Keratinocyte (primary cell): Measurements from ENCODE around the gene SOAT1. TPM values are rescaled to one million over a fixed set of nuclear protein-coding genes. Genes with fewer than 3 reads are reported as not detected.

ENCODE experiments used
- DNase-seq: peaks from one replicate; pipeline ENCODE4 v3.0.0-alpha.2; 2011; ENCODE audit warnings: low read depth, missing footprints, low spot score
- FAIRE-seq: peaks from 2 replicates; lab custom pipeline; 2011; peaks lifted over from hg19 to GRCh38; lab: Jason Lieb, UNC
- H2AFZ ChIP-seq: 2 replicates; pipeline ENCODE4 v1.6.0; 2012; ENCODE audit warnings: low read length, control low read depth, inconsistent platforms; ENCODE audit not compliant: control insufficient read depth
- H3K27ac ChIP-seq: 2 replicates; pipeline ENCODE4 v1.5.1; 2011; ENCODE audit warnings: low read length; ENCODE audit not compliant: control insufficient read depth, insufficient read depth
- H3K27me3 ChIP-seq: 3 replicates; pipeline ENCODE4 v1.6.0; 2011; ENCODE audit warnings: low read length; ENCODE audit not compliant: control insufficient read depth, insufficient read depth; ENCODE audit errors: extremely low read depth
- H3K36me3 ChIP-seq, 2 experiments: 2 replicates in 1 of 2; 3 replicates in 1 of 2; pipeline ENCODE4 v1.5.1; 2011; ENCODE audit warnings: low read length in 2 of 2, mild to moderate bottlenecking in 1 of 2; ENCODE audit not compliant: control insufficient read depth in 2 of 2, insufficient read depth in 2 of 2; ENCODE audit errors: extremely low read depth in 1 of 2
- H3K4me1 ChIP-seq: 3 replicates; pipeline ENCODE4 v1.5.1; 2011; ENCODE audit warnings: low read length; ENCODE audit not compliant: control insufficient read depth, insufficient read depth; ENCODE audit errors: extremely low read depth
- H3K4me2 ChIP-seq: 3 replicates; pipeline ENCODE4 v1.6.0; 2011; ENCODE audit warnings: low read depth, low read length; ENCODE audit not compliant: control insufficient read depth, insufficient read depth; ENCODE audit errors: extremely low read depth
- H3K4me3 ChIP-seq, 3 experiments: fragments of 200-600 bp in 1 of 3; sonication (generic) in 1 of 3; 2 replicates in 2 of 3; 3 replicates in 1 of 3; pipeline ENCODE4 v1.5.1; 2011 to 2016; ENCODE audit warnings: low read length in 3 of 3, mild to moderate bottlenecking in 3 of 3, control low read depth in 2 of 3, inconsistent platforms in 1 of 3, low read depth in 1 of 3, mixed read lengths in 1 of 3, mixed run types in 1 of 3, moderate library complexity in 1 of 3; ENCODE audit not compliant: control insufficient read depth in 2 of 3, insufficient read depth in 2 of 3; ENCODE audit errors: extremely low read depth in 1 of 3
- H3K79me2 ChIP-seq: 2 replicates; pipeline ENCODE4 v1.6.0; 2012; ENCODE audit warnings: low read length; ENCODE audit not compliant: control insufficient read depth, insufficient read depth
- H3K9ac ChIP-seq: 3 replicates; pipeline ENCODE4 v1.6.0; 2011; ENCODE audit warnings: low read length; ENCODE audit not compliant: control insufficient read depth, insufficient read depth; ENCODE audit errors: extremely low read depth
- H3K9me1 ChIP-seq: 3 replicates; pipeline ENCODE4 v1.6.0; 2011; ENCODE audit warnings: low read length; ENCODE audit not compliant: control insufficient read depth, insufficient read depth; ENCODE audit errors: extremely low read depth
- H3K9me3 ChIP-seq: 2 replicates; pipeline ENCODE4 v1.5.1; 2012; ENCODE audit warnings: low read depth, low read length; ENCODE audit not compliant: control insufficient read depth
- H4K20me1 ChIP-seq: 3 replicates; pipeline ENCODE4 v1.6.0; 2011; ENCODE audit warnings: low read length; ENCODE audit not compliant: control insufficient read depth, insufficient read depth; ENCODE audit errors: extremely low read depth
- EZH2 ChIP-seq: IDR thresholded peaks from one replicate; pipeline ENCODE4 v1.6.1; 2012; ENCODE audit warnings: inconsistent platforms, mild to moderate bottlenecking, low read length, moderate library complexity
- dilution Hi-C: fragments of 300-500 bp; cut with MboI; formaldehyde crosslinking; loops from one replicate; pipeline ENCODE4 v1.7.0; 2020; ENCODE audit warnings: low sequenced_read_pairs; ENCODE audit not compliant: extremely low pct_ligation_motif_present
- polyA plus RNA-seq, 5 experiments: library from polyadenylated mRNA; depleted of rRNA in 3 of 5; stranded (reverse) in 3 of 5; stranded (forward) in 1 of 5; unstranded in 1 of 5; fragments of >200 nt; gene quantifications; 1 replicate in 1 of 5; 2 replicates in 3 of 5; 3 replicates in 1 of 5; pipeline versions ENCODE4 v1.2.1 to v1.2.3, GENCODE V29; 2011 to 2012; ENCODE audit warnings: missing spikeins in 2 of 5, low read depth in 1 of 5, low replicate concordance in 1 of 5
- TF ChIP-seq, protein P1 (sequence below), 3 experiments: IDR thresholded peaks in 1 of 3; conservative IDR thresholded peaks in 1 of 3; optimal IDR thresholded peaks in 1 of 3; 2 replicates in 2 of 3; 3 replicates in 1 of 3; pipeline versions ENCODE3 to v1.5.1; 2011; ENCODE audit warnings: low read length in 3 of 3, mild to moderate bottlenecking in 3 of 3, moderate library complexity in 2 of 3, control low read depth in 1 of 3, inconsistent platforms in 1 of 3; ENCODE audit not compliant: insufficient read depth in 2 of 3; ENCODE audit errors: extremely low read depth in 1 of 3

Gene SOAT1
- polyA plus RNA-seq, 1 donor (not counting 4 experiments of a cell fraction or from before 2014, with no cell fraction given), result 62.9 TPM

DNA sequence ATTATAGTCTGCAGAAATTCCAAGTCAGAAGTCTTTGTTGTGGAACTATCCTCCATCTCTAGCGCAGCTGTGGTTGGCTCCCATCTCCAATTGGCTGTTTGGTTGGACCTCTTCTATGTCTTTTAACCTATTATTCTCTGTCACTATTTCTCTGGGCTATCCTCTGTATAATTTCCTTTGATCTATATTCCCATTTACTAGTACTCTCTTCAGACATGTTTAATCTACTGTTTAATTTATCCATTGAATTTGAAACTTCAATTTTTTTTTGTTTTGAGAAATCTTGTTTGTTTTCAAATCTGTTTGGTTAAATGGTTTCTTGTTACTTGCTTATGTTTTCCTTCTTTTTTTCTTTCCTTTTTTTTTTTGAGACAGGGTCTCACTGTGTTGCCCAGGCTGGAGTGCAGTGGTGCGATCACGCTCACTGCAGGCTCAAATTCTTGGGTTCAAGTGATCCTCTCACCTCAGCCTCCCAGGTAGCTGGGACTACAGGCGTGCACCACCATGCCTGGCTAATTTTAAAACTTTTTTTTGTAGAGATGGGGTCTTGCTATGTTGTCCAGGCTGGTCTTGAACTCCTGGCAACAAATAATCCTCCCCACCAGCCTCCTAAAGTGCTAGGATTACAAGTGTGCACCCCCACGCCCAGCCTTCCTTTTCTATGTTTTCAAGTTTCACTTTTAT lies 28.1 kb downstream of the SOAT1 start:
- Histone ChIP-seq H3K36me3 (peaks cover 0 to 2% of the 10 kb centered on the region in 2 experiments), H3K27ac (no peak overlapping the region), H3K4me3 (no peak overlapping the region), H3K9me3 (no peaks in the 10 kb centered on the region), H3K4me1 (no peaks in the 10 kb centered on the region), H3K79me2 (peaks cover 41% of the 10 kb centered on the region), H4K20me1 (no peaks in the 10 kb centered on the region), H3K9me1 (no peaks in the 10 kb centered on the region), H2AFZ (no peak overlapping the region), H3K9ac (no peak overlapping the region), H3K27me3 (no peaks in the 10 kb centered on the region), H3K4me2 (no peak overlapping the region)
- FAIRE-seq (no peak), DNase-seq (no peak)
- dilution Hi-C loops, result no loop called here
- TF ChIP-seq, protein P1, sequence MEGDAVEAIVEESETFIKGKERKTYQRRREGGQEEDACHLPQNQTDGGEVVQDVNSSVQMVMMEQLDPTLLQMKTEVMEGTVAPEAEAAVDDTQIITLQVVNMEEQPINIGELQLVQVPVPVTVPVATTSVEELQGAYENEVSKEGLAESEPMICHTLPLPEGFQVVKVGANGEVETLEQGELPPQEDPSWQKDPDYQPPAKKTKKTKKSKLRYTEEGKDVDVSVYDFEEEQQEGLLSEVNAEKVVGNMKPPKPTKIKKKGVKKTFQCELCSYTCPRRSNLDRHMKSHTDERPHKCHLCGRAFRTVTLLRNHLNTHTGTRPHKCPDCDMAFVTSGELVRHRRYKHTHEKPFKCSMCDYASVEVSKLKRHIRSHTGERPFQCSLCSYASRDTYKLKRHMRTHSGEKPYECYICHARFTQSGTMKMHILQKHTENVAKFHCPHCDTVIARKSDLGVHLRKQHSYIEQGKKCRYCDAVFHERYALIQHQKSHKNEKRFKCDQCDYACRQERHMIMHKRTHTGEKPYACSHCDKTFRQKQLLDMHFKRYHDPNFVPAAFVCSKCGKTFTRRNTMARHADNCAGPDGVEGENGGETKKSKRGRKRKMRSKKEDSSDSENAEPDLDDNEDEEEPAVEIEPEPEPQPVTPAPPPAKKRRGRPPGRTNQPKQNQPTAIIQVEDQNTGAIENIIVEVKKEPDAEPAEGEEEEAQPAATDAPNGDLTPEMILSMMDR (optimal IDR thresholded peaks at IDR 0.05 in 1 of 3, IDR thresholded peaks at IDR 0.05 in 1 of 3, conservative IDR thresholded peaks at IDR 0.05 in 1 of 3; ENCODE audit: extremely low read depth in 1 of 3, insufficient read depth in 2 of 3, low read length in 3 of 3), result no peak
- no peak for TF ChIP-seq EZH2

DNA sequence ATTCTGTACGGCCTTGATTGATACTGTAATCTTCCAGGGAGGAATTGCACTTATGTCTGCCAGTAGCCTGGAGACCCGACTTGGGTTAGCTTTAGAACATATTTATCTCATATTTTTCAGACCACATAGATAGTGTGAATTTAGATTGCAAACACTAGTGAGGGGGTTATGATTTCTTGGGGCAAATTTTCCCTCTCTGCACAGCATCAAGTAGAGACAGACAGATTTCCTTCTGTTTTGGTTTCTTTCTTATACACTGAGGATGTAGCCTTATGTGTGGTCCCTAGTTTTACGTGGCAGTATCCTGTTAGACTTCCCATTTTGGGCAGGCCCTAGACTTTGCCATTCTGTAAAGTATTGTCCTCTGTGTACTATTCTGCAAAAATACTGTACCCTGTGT lies 29.0 kb downstream of the SOAT1 start:
- H3K27ac ChIP-seq, result no peak overlapping the region
- FAIRE-seq, result no peak
- no peak for TF ChIP-seq EZH2
- TF ChIP-seq, protein P1 (optimal IDR thresholded peaks at IDR 0.05 in 1 of 3, IDR thresholded peaks at IDR 0.05 in 1 of 3, conservative IDR thresholded peaks at IDR 0.05 in 1 of 3; ENCODE audit: extremely low read depth in 1 of 3, insufficient read depth in 2 of 3, low read length in 3 of 3), result no peak
- no peaks in the 10 kb centered on the region for H4K20me1 ChIP-seq
- no peaks in the 10 kb centered on the region for H3K4me1 ChIP-seq
- DNase-seq, result no peak
- H3K9ac ChIP-seq, result no peak overlapping the region
- H2AFZ ChIP-seq, result no peak overlapping the region
- no peaks in the 10 kb centered on the region for H3K9me3 ChIP-seq
- peaks cover 0 to 2% of the 10 kb centered on the region in 2 experiments for H3K36me3 ChIP-seq
- no peak overlapping the region for H3K4me3 ChIP-seq
- dilution Hi-C loops, result no loop called here
- H3K9me1 ChIP-seq, result no peaks in the 10 kb centered on the region
- H3K27me3 ChIP-seq, result no peaks in the 10 kb centered on the region
- peaks cover 42% of the 10 kb centered on the region for H3K79me2 ChIP-seq
- H3K4me2 ChIP-seq, result no peak overlapping the region
